Suprapubic skin (tissue), 3 donors: ENCODE data around the gene ADI1.

Experiments
- CTCF ChIP-seq, 2 donors: fragments of 200-600 bp in 1 of 2; fragments of 450-650 bp in 1 of 2; sonication (generic) in 1 of 2; IDR thresholded peaks; one replicate each; pipeline ENCODE4 v1.5.1; 2016 to 2019; ENCODE audit warnings: antibody characterized with exemption in 2 of 2, mild to moderate bottlenecking in 1 of 2, moderate library complexity in 1 of 2
- POLR2A ChIP-seq, 2 donors: fragments of 450-650 bp; IDR thresholded peaks; one replicate each; pipeline ENCODE4 v1.6.1; 2017; ENCODE audit warnings: antibody characterized with exemption in 2 of 2, mild to moderate bottlenecking in 2 of 2, moderate library complexity in 2 of 2

- TF ChIP-seq CTCF (IDR thresholded peaks at IDR 0.05) (no peak), POLR2A (IDR thresholded peaks at IDR 0.05) (no peak)
These were observed 54.8 kb downstream of the ADI1 start for GRCh38 chr2:3464401-3465005.
